Measurements from ENCODE around the gene TSNAXIP1.

TSNAXIP1 gene

GRCh38 chr16:67872631-67873434, 66.1 kb downstream of the TSNAXIP1 start, which contains the start of gene EDC4:
EDC4 (plus strand) TSS chr16:67873052; CDS start chr16:67873262, 210 bp downstream.
- Histone ChIP-seq H3K27me3 (ENCODE audit: control insufficient read depth, insufficient read depth, low read length) (no peaks in the 10 kb centered on the region), H3K9ac (peak within 1 kb of the TSS; percentile 74), H3K27ac (peak within 1 kb of the TSS; percentile 61), H3K9me3 (ENCODE audit: control insufficient read depth, low read length) (no peaks in the 10 kb centered on the region), H3K36me3 (ENCODE audit: control insufficient read depth, insufficient read depth, low read length) (no peaks in the 10 kb centered on the region), H3K4me1 (peaks cover 11% of the 10 kb centered on the region), H3K4me2 (ENCODE audit: low read length) (peak within 1 kb of the TSS; percentile 85), H3K4me3 (ENCODE audit: low read depth, low read length) (peak within 1 kb of the TSS; percentile 72), H2AFZ (peak within 1 kb of the TSS; percentile 89), H3K79me2 (peaks cover 23% of the 10 kb centered on the region)
- TF ChIP-seq CTCF (IDR thresholded peaks at IDR 0.05) = no peak

DNA sequence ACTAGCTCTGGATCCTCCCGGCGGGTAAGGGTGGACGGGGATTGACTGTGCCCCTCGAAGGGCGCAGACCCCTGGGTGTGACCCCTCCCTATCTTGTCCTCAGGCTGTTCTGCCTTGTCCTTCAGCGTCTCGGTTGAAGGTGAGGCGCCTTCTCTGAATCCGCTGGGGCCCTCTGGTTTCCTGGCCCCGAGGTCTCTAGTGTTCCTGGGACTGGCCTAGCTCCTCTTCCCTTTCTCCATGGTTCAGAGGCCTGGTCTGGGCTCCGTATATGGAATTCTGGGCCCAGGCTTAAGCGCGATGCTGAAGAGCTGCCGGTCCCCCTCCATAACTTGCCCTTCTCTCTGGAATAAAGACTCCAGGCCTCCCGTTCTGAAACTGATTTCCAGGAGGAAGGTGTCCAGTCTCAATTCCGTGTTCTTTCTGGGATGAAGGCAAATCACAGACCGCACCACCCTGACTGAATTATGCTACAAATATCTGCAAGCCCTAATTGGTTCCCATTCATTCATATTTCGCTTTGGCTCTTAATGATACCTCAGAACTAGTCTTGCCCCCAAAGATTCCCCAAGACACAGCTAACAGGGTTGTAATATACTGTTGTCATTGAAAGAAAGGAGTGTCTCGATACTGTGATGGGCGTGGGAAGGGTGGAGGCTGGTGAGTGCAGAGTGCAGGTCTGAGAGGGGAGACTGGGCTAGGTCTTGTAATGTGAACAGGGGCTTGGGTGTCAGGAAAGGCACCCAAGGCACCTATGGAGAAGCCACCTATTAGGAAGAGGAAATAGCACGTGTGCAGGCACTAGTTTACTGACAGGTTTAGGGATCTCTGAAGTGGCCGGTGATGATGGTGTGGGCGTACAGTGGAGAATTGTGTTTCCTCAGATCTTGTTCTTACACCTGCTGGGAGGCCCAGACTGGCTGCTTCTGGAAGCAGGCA, 67.0 kb downstream of the TSNAXIP1 start:
- no peaks in the 10 kb centered on the region for H3K27me3 ChIP-seq (ENCODE audit: control insufficient read depth, insufficient read depth, low read length)
- peak overlapping the region; percentile 85 for H3K4me2 ChIP-seq (ENCODE audit: low read length)
- H3K9ac ChIP-seq = peak overlapping the region; percentile 74
- H3K79me2 ChIP-seq = peaks cover 23% of the 10 kb centered on the region
- H3K9me3 ChIP-seq (ENCODE audit: control insufficient read depth, low read length) = no peaks in the 10 kb centered on the region
- peak overlapping the region; percentile 89 for H2AFZ ChIP-seq
- no peak for TF ChIP-seq CTCF (IDR thresholded peaks at IDR 0.05)
- peak overlapping the region; percentile 72 for H3K4me3 ChIP-seq (ENCODE audit: low read depth, low read length)
- peaks cover 11% of the 10 kb centered on the region for H3K4me1 ChIP-seq
- no peaks in the 10 kb centered on the region for H3K36me3 ChIP-seq (ENCODE audit: control insufficient read depth, insufficient read depth, low read length)
- H3K27ac ChIP-seq = peak overlapping the region; percentile 61

- TF ChIP-seq CTCF (IDR thresholded peaks at IDR 0.05) = no peak
- Histone ChIP-seq H3K4me2 (ENCODE audit: low read length) (peak overlapping the region; percentile 85), H3K9me3 (ENCODE audit: control insufficient read depth, low read length) (no peaks in the 10 kb centered on the region), H2AFZ (no peak overlapping the region), H3K79me2 (peaks cover 23% of the 10 kb centered on the region), H3K4me3 (ENCODE audit: low read depth, low read length) (peak overlapping the region; percentile 72), H3K36me3 (ENCODE audit: control insufficient read depth, insufficient read depth, low read length) (no peaks in the 10 kb centered on the region), H3K27ac (no peak overlapping the region), H3K27me3 (ENCODE audit: control insufficient read depth, insufficient read depth, low read length) (no peaks in the 10 kb centered on the region), H3K9ac (no peak overlapping the region), H3K4me1 (peaks cover 11% of the 10 kb centered on the region)
These were observed 67.7 kb downstream of the TSNAXIP1 start for GRCh38 chr16:67874372-67874771.

GRCh38 chr16:67877064-67877463, 70.4 kb downstream of the TSNAXIP1 start:
- H3K79me2 ChIP-seq = peaks cover 23% of the 10 kb centered on the region
- no peak overlapping the region for H3K9ac ChIP-seq
- peaks cover 11% of the 10 kb centered on the region for H3K4me1 ChIP-seq
- peak overlapping the region; percentile 33 for H3K4me2 ChIP-seq (ENCODE audit: low read length)
- H3K36me3 ChIP-seq (ENCODE audit: control insufficient read depth, insufficient read depth, low read length) = no peaks in the 10 kb centered on the region
- H3K9me3 ChIP-seq (ENCODE audit: control insufficient read depth, low read length) = no peaks in the 10 kb centered on the region
- H3K27ac ChIP-seq = no peak overlapping the region
- TF ChIP-seq CTCF (IDR thresholded peaks at IDR 0.05) = no peak
- H3K4me3 ChIP-seq (ENCODE audit: low read depth, low read length) = no peak overlapping the region
- H3K27me3 ChIP-seq (ENCODE audit: control insufficient read depth, insufficient read depth, low read length) = no peaks in the 10 kb centered on the region
- H2AFZ ChIP-seq = no peak overlapping the region
